GM23338 (cell line): ENCODE data around the gene GPHA2. TPM values are rescaled to one million over a fixed set of nuclear protein-coding genes. Genes with fewer than 3 reads are reported as not detected.

ENCODE experiments used
- ATAC-seq: fragments of 200-7000 bp; cut with Tn5 transposase; 3 replicates; pipeline ENCODE4 v1.9.1; 2020
- DNase-seq: peaks from one replicate; pipeline ENCODE4 v3.0.0-alpha.2; 2015; ENCODE audit warnings: low spot score
- H2AFZ ChIP-seq: fragments of 200-600 bp; sonication (generic); 2 replicates; pipeline ENCODE4 v1.8.0; 2016; ENCODE audit warnings: antibody characterized with exemption, mild to moderate bottlenecking, moderate library complexity
- H3F3A ChIP-seq: fragments of 200-600 bp; sonication (generic); replicated peaks from 2 replicates; pipeline ENCODE4 v1.8.0; 2017; ENCODE audit warnings: antibody characterized with exemption, mixed run types, low read depth
- H3K27ac ChIP-seq: fragments of 200-600 bp; sonication (generic); 2 replicates; pipeline ENCODE4 v1.6.1; 2016; ENCODE audit warnings: low read depth
- H3K27me3 ChIP-seq: fragments of 200-600 bp; sonication (generic); 2 replicates; pipeline ENCODE4 v1.8.0; 2016; ENCODE audit warnings: mild to moderate bottlenecking, mixed run types, moderate library complexity; ENCODE audit not compliant: insufficient read depth
- H3K36me3 ChIP-seq: fragments of 200-600 bp; sonication (generic); 2 replicates; pipeline ENCODE4 v1.8.0; 2016; ENCODE audit warnings: mild to moderate bottlenecking; ENCODE audit not compliant: insufficient read depth
- H3K4me1 ChIP-seq: fragments of 200-600 bp; sonication (generic); 2 replicates; pipeline ENCODE4 v1.8.0; 2016; ENCODE audit warnings: mild to moderate bottlenecking, moderate library complexity; ENCODE audit not compliant: insufficient read depth
- H3K4me2 ChIP-seq: fragments of 200-600 bp; sonication (generic); 2 replicates; pipeline ENCODE4 v1.7.1; 2017; ENCODE audit warnings: mixed run types
- H3K4me3 ChIP-seq: fragments of 200-600 bp; sonication (generic); 2 replicates; pipeline ENCODE4 v1.6.1; 2016; ENCODE audit warnings: mixed run types
- H3K79me2 ChIP-seq: fragments of 200-600 bp; sonication (generic); replicated peaks from 2 replicates; pipeline ENCODE4 v1.8.0; 2017; ENCODE audit warnings: mild to moderate bottlenecking; ENCODE audit not compliant: insufficient read depth
- H3K9me2 ChIP-seq: fragments of 200-600 bp; sonication (generic); 2 replicates; pipeline ENCODE4 v1.8.0; 2017; ENCODE audit not compliant: insufficient read depth
- H4K20me1 ChIP-seq: fragments of 200-600 bp; sonication (generic); replicated peaks from 2 replicates; pipeline ENCODE4 v1.8.0; 2017; ENCODE audit warnings: mild to moderate bottlenecking; ENCODE audit not compliant: insufficient read depth
- H3K27ac Mint-ChIP-seq: 2 replicates; pipeline ENCODE4 v1.8.0; 2020; ENCODE audit warnings: inconsistent platforms, mild to moderate bottlenecking, moderate library complexity, mixed read lengths
- H3K27me3 Mint-ChIP-seq: 3 replicates; pipeline ENCODE4 v1.8.0; 2022; ENCODE audit warnings: low read depth, mild to moderate bottlenecking, moderate library complexity, mixed read lengths, inconsistent platforms; ENCODE audit not compliant: insufficient read depth, poor library complexity
- H3K36me3 Mint-ChIP-seq: 3 replicates; pipeline ENCODE4 v1.8.0; 2021; ENCODE audit warnings: low read depth, mild to moderate bottlenecking, inconsistent platforms, moderate library complexity, mixed read lengths
- H3K4me1 Mint-ChIP-seq: 3 replicates; pipeline ENCODE4 v1.8.0; 2020; ENCODE audit warnings: mild to moderate bottlenecking, inconsistent platforms, mixed read lengths
- H3K4me3 Mint-ChIP-seq: 3 replicates; pipeline ENCODE4 v1.8.0; 2021; ENCODE audit warnings: moderate library complexity, mild to moderate bottlenecking, inconsistent platforms, mixed read lengths
- H3K9me3 Mint-ChIP-seq: 3 replicates; pipeline ENCODE4 v1.8.0; 2020; ENCODE audit warnings: moderate library complexity, mild to moderate bottlenecking, inconsistent platforms, mixed read lengths
- CREB1 ChIP-seq: fragments of 250-450 bp; sonication (Bioruptor Pico); IDR thresholded peaks from 2 replicates; pipeline ENCODE4 v1.5.0; 2020; ENCODE audit warnings: low read depth, mild to moderate bottlenecking, moderate library complexity
- CTCF ChIP-seq, 2 experiments: fragments of 200-600 bp in 1 of 2; sonication (generic) in 1 of 2; conservative IDR thresholded peaks; 2 replicates each; pipeline versions ENCODE4 v1.5.1 to v1.6.1; 2016 to 2017; ENCODE audit warnings: antibody characterized with exemption in 2 of 2, low read depth in 2 of 2, mild to moderate bottlenecking in 2 of 2, moderate library complexity in 1 of 2
- ETS1 ChIP-seq: IDR thresholded peaks from 2 replicates; pipeline ENCODE4 v1.6.1; 2016; ENCODE audit warnings: antibody characterized with exemption
- EZH2 ChIP-seq: fragments of 200-600 bp; sonication (generic); IDR thresholded peaks from one replicate; pipeline ENCODE4 v1.8.0; 2017; ENCODE audit warnings: antibody characterized with exemption, mild to moderate bottlenecking, low read depth; ENCODE audit not compliant: unreplicated experiment
- EZH2phosphoT487 ChIP-seq: fragments of 200-600 bp; sonication (generic); IDR thresholded peaks from one replicate; pipeline ENCODE4 v1.8.1; 2018; ENCODE audit warnings: antibody characterized with exemption; ENCODE audit not compliant: unreplicated experiment
- JUNB ChIP-seq: IDR thresholded peaks from one replicate; pipeline ENCODE4 v1.6.1; 2016; ENCODE audit warnings: antibody characterized with exemption; ENCODE audit not compliant: unreplicated experiment
- NANOG ChIP-seq: IDR thresholded peaks from 2 replicates; pipeline ENCODE4 v1.6.1; 2016; ENCODE audit warnings: antibody characterized with exemption, borderline replicate concordance
- POLR2AphosphoS5 ChIP-seq: IDR thresholded peaks from 2 replicates; pipeline ENCODE4 v1.6.1; 2016; ENCODE audit warnings: antibody characterized with exemption, low read depth
- STAT1 ChIP-seq: IDR thresholded peaks from one replicate; pipeline ENCODE4 v1.6.1; 2016; ENCODE audit warnings: antibody characterized with exemption; ENCODE audit not compliant: unreplicated experiment
- ZNF114 ChIP-seq: fragments of 250-450 bp; sonication (Bioruptor Pico); IDR thresholded peaks from 2 replicates; pipeline ENCODE4 v1.5.0; 2020; ENCODE audit warnings: mild to moderate bottlenecking, moderate library complexity
- ZNF331 ChIP-seq: fragments of 250-450 bp; sonication (Bioruptor Pico); IDR thresholded peaks from 2 replicates; pipeline ENCODE4 v1.5.0; 2020; ENCODE audit warnings: low read depth, mild to moderate bottlenecking, moderate library complexity
- ZNF462 ChIP-seq: fragments of 250-450 bp; sonication (Bioruptor Pico); IDR thresholded peaks from 2 replicates; pipeline ENCODE4 v1.5.0; 2020; ENCODE audit warnings: mild to moderate bottlenecking, moderate library complexity
- polyA plus RNA-seq: library from polyadenylated mRNA; unstranded; fragments of >200 nt; fragmentation: Nextera tagmentation; extraction: Ambion mirVana; gene quantifications from 2 replicates; pipeline ENCODE4 v1.2.1, GENCODE V29; 2016
- total RNA-seq: library from RNA; depleted of rRNA; stranded (reverse); fragments of >200 nt; shearing (Covaris generic); gene quantifications from 2 replicates; pipeline ENCODE4 v1.2.3, GENCODE V29; 2014
- TF ChIP-seq, protein P1 (sequence below): IDR thresholded peaks from one replicate; pipeline ENCODE4 v1.6.1; 2018; ENCODE audit warnings: antibody characterized with exemption; ENCODE audit not compliant: unreplicated experiment

GPHA2 gene
- total and polyA plus RNA-seq, 2 experiments from 2014 or later = 0.83 to 1.8 TPM

DNA sequence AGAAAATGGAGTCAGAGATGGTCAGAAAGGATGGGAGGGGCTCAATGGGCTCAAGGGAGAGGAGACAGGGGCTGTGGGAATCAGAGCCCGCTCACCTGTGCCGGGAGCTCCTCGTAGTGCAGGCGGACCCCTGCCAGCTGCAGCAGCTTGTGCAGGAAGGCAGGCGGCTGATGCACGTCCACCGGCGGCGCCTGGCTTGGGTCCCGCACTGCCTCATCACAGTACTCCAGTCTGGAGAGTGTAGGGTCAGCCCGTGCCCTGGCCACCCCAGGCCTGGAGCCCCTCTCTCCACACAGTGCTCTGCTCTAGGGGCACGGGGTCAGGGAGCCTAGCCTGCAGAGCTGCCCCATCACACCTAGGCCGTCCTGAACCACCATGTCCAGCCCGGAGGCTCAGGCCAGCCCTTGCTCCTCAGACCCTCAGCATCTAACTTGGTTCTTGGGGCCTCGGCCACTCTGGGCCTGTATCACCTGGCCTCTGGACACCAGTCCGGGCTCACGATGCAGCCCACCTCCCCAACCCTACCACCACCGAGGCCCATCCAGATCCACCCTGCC is 22.4 kb downstream of the GPHA2 start:
- Histone ChIP-seq H2AFZ (no peak overlapping the region), H3F3A (no peaks in the 10 kb centered on the region), H3K4me1 (peaks cover 5% of the 10 kb centered on the region), H3K9me2 (no peaks in the 10 kb centered on the region), H3K27me3 (no peaks in the 10 kb centered on the region), H3K36me3 (no peaks in the 10 kb centered on the region), H4K20me1 (no peaks in the 10 kb centered on the region), H3K4me2 (no peak overlapping the region), H3K79me2 (no peaks in the 10 kb centered on the region; the same call in 1 of the 2 replicates), H3K4me3 (no peak overlapping the region), H3K27ac (no peak overlapping the region)
- Mint-ChIP-seq H3K36me3 (peaks cover 6% of the 10 kb centered on the region), H3K4me1 (peaks cover 17% of the 10 kb centered on the region), H3K27me3 (peaks cover 7% of the 10 kb centered on the region), H3K9me3 (no peaks in the 10 kb centered on the region), H3K4me3 (no peak overlapping the region), H3K27ac (no peak overlapping the region)
- DNase-seq (no peak), ATAC-seq (no peak)
- TF ChIP-seq JUNB (no peak), CTCF (conservative IDR thresholded peaks at IDR 0.05; ENCODE audit: low read depth in 2 of 2) (no peak), ZNF462 (CRISPR knock-in tag) (no peak), EZH2phosphoT487 (no peak), EZH2 (no peak), ZNF114 (CRISPR knock-in tag) (no peak), ETS1 (no peak), STAT1 (no peak), NANOG (no peak), ZNF331 (CRISPR knock-in tag) (no peak), CREB1 (CRISPR knock-in tag) (no peak), POLR2AphosphoS5 (no peak)
- TF ChIP-seq, protein P1, sequence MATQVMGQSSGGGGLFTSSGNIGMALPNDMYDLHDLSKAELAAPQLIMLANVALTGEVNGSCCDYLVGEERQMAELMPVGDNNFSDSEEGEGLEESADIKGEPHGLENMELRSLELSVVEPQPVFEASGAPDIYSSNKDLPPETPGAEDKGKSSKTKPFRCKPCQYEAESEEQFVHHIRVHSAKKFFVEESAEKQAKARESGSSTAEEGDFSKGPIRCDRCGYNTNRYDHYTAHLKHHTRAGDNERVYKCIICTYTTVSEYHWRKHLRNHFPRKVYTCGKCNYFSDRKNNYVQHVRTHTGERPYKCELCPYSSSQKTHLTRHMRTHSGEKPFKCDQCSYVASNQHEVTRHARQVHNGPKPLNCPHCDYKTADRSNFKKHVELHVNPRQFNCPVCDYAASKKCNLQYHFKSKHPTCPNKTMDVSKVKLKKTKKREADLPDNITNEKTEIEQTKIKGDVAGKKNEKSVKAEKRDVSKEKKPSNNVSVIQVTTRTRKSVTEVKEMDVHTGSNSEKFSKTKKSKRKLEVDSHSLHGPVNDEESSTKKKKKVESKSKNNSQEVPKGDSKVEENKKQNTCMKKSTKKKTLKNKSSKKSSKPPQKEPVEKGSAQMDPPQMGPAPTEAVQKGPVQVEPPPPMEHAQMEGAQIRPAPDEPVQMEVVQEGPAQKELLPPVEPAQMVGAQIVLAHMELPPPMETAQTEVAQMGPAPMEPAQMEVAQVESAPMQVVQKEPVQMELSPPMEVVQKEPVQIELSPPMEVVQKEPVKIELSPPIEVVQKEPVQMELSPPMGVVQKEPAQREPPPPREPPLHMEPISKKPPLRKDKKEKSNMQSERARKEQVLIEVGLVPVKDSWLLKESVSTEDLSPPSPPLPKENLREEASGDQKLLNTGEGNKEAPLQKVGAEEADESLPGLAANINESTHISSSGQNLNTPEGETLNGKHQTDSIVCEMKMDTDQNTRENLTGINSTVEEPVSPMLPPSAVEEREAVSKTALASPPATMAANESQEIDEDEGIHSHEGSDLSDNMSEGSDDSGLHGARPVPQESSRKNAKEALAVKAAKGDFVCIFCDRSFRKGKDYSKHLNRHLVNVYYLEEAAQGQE = no peak
